Stimulated activated naive CD8-positive, alpha-beta T cell treated with anti-CD3 and anti-CD28 coated beads, Interleukin-15, Interleukin-2, amounts not matched to agents 100 U/mL and 50 U/mL, for 24 hours (primary cell): ENCODE results near the gene HOXD1.

Source experiments
- ATAC-seq: fragments of 150-1000 bp; cut with Tn5 transposase; one replicate; pipeline ENCODE4 v1.10.0; 2021
- DNase-seq: peaks from one replicate; pipeline ENCODE4 v3.0.0; 2021

The HOXD1 gene

GRCh38 chr2:176184749-176185148 lies 3.7 kb upstream of the HOXD1 start:
- ATAC-seq (no peak), DNase-seq (no peak)

- no peak for DNase-seq
- no peak for ATAC-seq
Measured at GRCh38 chr2:176186024-176186423, 2.4 kb upstream of the HOXD1 start.

DNA sequence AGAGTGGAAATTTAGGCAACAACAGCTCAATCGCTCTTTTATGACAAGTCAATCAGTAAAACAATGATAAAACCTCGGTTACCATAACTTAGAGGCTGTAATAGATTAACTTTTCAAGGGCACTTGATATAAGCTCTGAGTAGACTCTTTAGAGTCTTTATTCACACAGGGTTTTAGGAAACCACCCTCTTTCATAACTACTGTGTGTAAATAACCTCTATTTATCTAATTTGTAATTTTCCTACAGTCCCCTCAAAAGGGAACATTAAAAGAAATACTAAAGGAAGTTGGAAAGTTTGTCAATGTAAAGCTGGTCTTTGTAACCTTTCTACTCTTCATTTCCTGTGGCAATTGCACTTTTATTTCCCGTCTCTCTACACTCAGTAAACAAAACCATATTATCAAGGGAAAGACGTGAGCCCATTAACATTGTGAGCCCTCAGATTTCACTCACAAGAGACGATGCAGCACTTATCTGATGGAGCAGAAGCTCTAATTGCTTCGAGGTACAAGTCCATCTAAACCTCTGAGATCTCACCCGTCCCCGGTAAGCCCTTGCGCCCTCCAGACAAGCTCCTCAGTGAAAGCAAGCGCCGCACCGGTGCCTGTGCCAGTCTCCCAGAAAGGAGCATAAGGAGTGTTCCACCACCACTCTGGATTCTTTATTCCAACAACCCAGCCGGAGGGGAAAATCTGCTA lies 1.1 kb upstream of the HOXD1 start:
- DNase-seq = no peak
- ATAC-seq = no peak

GRCh38 chr2:176188774-176189680 lies 559 bp downstream of the HOXD1 start:
- ATAC-seq = no peak

GRCh38 chr2:176189681-176190641 lies 1.5 kb downstream of the HOXD1 start:
- ATAC-seq = no peak
- no peak for DNase-seq

More at GRCh38 chr2:176188774-176189680, 559 bp downstream of the HOXD1 start:
- no peak for DNase-seq

DNA sequence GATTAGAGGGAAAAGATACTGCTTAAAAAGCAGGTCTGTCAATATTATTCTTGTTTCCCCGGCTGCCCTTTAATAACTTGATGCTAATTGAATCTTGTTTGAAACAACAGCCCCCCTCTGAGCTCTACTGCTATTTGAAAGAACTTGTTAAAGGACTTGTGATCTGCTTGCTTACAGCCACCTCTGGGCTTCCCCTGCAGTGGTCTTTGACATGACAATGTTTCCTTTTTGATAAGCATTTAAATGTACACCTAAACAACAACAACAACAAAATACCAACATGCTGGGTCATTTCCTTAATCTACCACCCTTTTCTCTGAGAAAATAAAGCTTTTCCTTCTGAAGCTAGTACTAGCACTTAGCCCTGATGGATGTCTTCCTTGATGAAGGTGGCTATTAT lies 3.9 kb downstream of the HOXD1 start:
- DNase-seq = no peak
- ATAC-seq = no peak

- no peak for DNase-seq
Measured at GRCh38 chr2:176193048-176193447, 4.6 kb downstream of the HOXD1 start.

DNA sequence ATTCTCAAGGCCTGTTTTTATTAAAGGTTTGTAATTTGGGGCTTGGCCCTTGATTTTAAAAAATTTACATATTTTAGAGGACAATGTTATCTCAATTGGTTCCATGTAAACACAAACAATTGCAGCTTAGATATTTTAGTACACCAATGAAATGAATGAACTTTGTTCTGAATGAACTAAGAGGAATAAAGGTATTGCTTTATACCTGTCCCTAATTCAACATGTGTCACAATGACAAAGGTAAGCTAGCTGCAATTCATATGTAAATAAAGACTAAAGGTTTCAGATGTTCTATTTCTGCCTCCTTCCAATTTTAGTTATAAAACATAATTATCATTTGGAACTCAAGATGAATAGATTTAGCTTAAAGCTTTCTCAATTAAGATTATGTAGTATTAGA lies 11.4 kb downstream of the HOXD1 start:
- DNase-seq (no peak), ATAC-seq (no peak)

More at GRCh38 chr2:176193048-176193447, 4.6 kb downstream of the HOXD1 start:
- no peak for ATAC-seq

- ATAC-seq (no peak), DNase-seq (no peak)
Measured at GRCh38 chr2:176200971-176201370, 12.5 kb downstream of the HOXD1 start.

DNA sequence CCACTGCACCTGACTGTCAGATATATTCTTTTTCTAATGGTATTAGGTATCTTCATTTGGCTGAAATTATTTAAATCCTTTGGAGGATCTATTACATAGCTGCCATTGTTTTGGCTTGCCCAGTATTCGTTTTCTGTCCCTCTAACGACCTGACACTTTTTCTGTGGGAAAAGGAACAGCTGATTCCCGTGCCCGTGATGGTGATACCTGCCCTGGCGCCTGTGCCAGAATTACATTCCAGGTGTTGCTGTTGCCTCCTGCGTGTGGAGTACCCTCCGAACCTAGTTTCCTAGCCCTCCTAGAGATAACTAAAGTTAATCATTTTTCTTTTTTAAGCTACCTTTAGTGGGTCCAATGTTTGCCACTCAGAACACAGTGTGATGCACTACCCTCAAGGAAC lies 14.0 kb downstream of the HOXD1 start:
- no peak for ATAC-seq
- DNase-seq = no peak

DNA sequence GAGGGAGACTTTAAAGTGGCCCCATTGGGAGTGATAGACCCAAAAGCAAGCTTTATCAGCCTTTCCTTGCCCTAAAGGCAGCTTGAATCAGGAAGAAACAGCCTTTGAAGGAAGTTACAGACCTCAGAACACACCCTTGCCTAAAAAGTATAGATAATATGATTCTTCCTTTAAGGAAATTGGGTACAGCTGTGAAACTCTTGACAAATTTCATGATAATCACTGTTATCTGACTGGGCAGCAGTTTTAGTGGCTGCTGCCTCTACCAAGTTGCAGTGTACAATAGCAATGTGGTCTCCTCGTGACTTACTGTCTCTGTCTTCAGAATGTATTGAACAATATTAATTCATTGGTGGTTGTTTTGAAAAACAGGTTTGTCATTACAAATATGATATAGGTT lies 16.7 kb downstream of the HOXD1 start:
- DNase-seq (no peak), ATAC-seq (no peak)

GRCh38 chr2:176206136-176206535 lies 17.7 kb downstream of the HOXD1 start:
- ATAC-seq (no peak), DNase-seq (no peak)

DNA sequence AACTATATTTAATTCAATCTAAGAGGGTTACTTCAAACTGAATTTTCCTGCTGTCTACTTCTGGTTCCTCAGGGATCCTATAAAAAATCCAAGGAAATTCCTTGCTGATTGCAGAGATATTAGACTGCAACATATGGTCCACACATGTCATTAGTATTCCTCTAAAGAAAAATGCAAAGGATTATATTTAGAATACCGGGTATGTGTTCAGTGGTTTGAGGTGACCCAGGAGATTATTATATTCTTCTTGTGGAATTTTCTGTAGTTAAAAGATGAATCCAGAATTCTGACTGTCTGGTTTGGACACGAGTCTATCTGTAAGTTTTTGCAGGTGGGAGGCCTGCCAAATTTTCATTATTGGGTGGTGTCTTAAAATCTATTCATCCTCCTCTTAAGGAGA lies 18.2 kb downstream of the HOXD1 start:
- no peak for DNase-seq
- no peak for ATAC-seq

- ATAC-seq = no peak
- DNase-seq = no peak
Measured at GRCh38 chr2:176211110-176211509, 22.6 kb downstream of the HOXD1 start.

DNA sequence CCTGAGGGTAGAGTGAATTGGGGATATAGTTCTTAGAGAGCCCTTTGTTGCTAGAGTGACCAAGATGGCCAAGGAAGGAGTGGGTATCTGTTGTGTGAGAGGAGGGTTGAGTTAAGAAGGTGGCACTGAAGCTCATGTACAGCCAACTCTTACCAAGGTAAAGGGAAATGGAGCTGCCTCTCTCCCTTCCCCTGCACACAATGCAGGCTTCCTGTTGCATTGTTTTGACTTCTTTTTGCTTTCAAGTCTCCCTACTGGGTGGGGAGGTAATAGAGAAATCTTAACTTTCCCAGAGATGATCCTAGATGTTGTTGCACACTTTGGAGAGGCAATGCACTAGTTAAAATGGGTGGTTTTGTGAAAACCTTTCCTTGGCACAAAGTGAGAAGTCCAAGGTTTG lies 23.8 kb downstream of the HOXD1 start:
- DNase-seq (no peak), ATAC-seq (no peak)

GRCh38 chr2:176213406-176213805 lies 24.9 kb downstream of the HOXD1 start:
- ATAC-seq (no peak), DNase-seq (no peak)

GRCh38 chr2:176227874-176228273 lies 39.4 kb downstream of the HOXD1 start:
- DNase-seq = no peak
- ATAC-seq = no peak

DNA sequence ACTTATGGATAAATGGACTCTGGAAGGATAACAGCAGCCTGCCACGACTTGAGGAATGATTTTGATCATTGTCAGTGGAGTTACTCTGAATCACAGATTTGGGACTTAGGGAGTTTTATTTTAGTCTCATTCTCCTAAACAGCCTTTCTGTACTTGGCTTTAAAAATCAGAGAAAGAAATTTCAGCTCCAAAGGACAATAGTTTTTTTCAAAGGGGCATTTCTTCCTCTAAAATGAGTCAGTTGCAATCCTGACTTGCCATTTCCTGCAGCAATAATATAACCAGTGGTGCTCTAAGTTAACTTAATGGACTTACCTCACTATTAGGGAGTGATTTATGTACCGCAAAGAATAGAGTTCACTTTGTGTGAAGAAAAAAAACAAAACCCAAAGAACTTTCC lies 45.7 kb downstream of the HOXD1 start:
- ATAC-seq (no peak), DNase-seq (no peak)

DNA sequence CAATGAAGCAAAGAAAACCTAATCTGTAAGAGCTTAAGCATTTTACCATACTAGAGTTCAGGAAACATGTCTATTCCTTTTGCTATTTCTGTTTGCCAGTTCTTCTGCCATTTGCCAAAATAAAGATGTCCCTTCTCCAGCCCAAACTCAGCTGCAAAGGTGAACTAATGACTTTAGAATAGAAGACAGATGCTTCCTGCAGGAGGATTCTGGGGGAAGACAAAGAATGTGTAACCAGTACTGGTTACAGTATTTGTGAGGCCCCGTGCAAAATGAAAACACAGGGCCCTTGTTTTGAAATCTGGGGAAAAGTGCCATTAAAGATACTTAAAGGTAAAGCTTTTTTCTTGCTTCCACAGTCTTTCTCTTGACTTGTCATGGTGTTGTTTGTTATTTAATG lies 46.5 kb downstream of the HOXD1 start:
- ATAC-seq (no peak), DNase-seq (no peak)

- ATAC-seq = no peak
- no peak for DNase-seq
Measured at GRCh38 chr2:176237456-176237855, 49.0 kb downstream of the HOXD1 start.

GRCh38 chr2:176239031-176239430 lies 50.6 kb downstream of the HOXD1 start:
- ATAC-seq = no peak
- DNase-seq = no peak

DNA sequence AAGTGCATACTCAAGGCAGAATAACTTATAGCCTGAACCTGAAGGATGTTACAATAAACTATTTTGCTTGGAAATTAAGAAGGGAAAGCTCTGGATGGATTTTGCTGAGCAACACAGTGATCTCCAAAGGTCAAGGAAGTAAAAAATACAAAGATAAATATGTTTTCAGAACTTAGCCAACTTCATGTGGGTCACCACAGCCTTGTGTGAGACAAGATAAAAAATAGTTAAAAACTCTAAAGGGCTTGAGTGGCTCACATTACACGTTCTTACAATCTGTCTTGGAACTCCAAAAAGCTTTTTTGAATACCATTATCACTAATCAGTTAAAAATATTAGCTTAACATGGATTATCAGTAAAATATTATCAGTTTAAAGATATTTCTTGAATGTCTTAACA lies 51.8 kb downstream of the HOXD1 start:
- no peak for ATAC-seq
- DNase-seq = no peak
